Ureter (tissue), 1 donor: ENCODE results near the gene FCGBP. TPM values are rescaled to one million over a fixed set of nuclear protein-coding genes. Genes with fewer than 3 reads are reported as not detected.
"Not testable (repeated sequence)": the region's sequence is repeated elsewhere in the genome, so short reads cannot be mapped to it uniquely, and the experiment has no call there.

ENCODE experiments used
- DNase-seq: peaks from one replicate; pipeline ENCODE4 v3.0.0-alpha.2; 2020; ENCODE audit warnings: low spot score
- total RNA-seq: library from RNA; stranded (reverse); gene quantifications from one replicate; pipeline ENCODE4 v1.2.4, GENCODE V29; 2023
- donor health status: DM: yes; HTN: yes; CAD: no.

Gene FCGBP
- total RNA-seq, 1 donor from 2014 or later = 37.0 TPM

- DNase-seq = no peak
Measured at GRCh38 chr19:39917561-39918182, 16.8 kb downstream of the FCGBP start.

GRCh38 chr19:39916851-39917396 lies 17.5 kb downstream of the FCGBP start:
- no peak for DNase-seq

- no peak for DNase-seq
Measured at GRCh38 chr19:39916236-39916635, 18.2 kb downstream of the FCGBP start.

DNA sequence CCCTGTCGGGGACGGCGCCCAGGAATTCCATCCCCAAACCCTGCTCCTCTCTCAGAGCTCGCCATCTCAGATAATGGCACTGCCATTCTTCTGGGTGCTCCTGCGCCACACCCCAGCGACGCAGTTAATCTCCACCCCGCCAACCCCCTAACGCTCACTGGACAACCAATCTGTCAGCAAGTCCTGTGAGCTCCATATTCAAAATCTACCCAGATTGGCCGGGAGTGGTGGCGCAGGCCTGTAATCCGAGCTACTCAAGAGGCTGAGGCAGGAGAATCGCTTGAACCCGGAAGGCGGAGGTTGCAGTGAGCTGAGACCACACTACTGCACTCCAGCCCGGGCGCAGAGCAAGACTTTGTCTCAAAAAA lies 18.6 kb downstream of the FCGBP start:
- no peak for DNase-seq

DNA sequence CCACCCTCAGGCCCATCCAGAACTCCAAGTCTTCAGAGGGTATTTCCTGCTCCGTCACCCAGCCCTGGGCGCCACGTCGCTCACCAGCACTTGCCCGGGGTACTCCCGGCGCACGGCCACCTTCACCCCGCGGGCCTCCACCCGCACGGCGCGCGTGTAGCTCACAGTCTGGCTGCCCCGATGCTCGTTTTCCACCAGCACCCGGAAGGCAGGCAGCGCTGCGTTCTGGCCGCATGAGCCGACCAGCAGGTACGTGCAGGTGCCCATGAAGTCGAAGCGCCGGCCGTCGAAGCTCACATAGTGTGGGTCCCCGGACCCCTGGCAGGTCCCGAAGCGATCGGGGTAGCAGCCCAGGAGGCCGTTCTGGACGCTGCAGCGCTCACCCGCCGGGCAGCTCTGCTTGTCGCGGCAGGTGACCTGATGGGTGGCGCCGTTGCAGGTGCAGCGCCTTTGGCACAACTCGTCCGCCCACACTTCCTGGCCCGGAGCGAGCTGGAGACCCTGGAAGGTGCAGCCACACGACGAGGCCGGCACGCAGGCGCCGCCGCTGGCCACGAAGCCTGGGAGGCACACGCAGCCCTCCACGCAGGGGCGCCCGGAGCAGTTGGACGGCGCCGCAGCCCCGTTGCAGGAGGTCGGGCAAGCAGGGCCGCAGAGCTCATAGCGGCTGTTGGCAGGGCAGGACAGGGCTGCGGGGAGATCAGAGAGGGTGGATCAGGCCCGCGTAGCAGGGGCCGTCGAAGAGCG lies 19.2 kb downstream of the FCGBP start:
- DNase-seq = no peak

DNA sequence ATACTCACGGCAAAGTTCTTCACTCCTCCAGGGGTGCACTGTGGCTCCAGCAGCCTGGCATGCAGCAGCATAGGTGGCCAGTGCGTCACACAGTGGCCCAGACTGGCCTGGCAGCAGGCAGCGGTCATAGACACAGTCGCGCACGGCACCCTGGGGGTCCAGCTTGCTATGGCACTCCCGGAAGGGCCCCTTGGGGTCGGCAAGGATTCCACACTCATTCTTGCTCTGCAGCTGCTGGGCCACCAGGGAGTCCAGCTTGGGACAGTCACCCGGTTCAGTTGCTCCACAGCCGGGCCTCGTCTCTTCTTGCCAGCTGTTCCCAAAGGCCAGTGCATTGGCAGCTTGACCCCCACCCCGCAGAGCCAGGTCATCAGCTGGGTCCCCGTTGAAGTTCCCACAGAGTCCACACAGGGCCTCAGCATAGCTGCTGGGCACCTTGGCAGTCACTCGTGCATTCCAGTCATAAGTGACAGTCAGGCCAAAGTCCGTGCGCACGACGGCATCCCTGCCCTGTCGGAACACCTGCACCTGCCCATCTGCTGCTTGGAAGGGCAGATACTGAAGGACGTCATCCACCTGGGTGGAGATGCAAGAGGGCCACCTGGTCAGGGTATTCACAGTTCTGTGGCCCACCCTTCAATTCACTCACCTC lies 20.6 kb downstream of the FCGBP start:
- DNase-seq = no peak

DNA sequence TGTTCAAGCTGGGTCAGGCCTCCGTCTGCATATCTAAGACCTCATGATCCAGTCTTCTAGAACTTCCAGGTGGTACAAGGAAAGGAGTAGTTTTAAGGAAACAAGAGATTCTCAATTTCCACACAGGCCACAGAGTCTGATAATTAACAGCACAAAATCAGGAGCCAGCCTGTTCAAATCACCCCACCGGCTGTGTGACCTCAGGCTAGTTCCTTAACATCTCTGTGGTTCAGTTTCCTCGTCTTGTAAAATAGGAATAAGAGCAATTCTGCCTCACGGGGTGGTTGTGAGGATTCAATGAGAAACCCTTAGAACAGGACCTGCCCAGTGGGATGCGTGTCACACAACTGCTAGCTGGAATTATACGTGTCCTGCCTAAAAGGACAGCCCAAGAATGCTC lies 25.6 kb downstream of the FCGBP start:
- no peak for DNase-seq

- DNase-seq = no peak
Measured at GRCh38 chr19:39906820-39907611, 27.4 kb downstream of the FCGBP start.

DNA sequence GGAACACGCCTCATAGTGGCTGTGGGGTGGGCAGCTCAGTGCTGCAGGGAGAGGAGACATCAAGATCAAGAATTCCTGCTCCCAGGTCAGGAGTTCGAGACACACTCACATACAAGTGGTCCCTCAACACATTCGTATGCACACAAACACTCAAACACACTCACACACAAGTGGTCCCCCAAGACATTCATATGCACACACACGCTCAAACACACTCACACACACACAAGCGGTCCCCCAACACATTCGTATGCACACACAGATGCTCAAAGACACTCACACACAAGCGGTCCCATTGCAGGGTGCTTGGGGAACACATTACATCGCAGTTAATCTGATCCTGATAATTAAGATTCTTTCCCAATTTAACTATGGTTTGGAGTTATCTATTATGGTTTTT lies 28.2 kb downstream of the FCGBP start:
- DNase-seq = no peak

- not testable (repeated sequence) for DNase-seq
Measured at GRCh38 chr19:39903486-39904091, 30.8 kb downstream of the FCGBP start.

GRCh38 chr19:39902326-39902725 lies 32.1 kb downstream of the FCGBP start:
- DNase-seq = not testable (repeated sequence)

GRCh38 chr19:39901681-39902080 lies 32.8 kb downstream of the FCGBP start:
- DNase-seq = not testable (repeated sequence)

- not testable (repeated sequence) for DNase-seq
Measured at GRCh38 chr19:39898858-39899257, 35.6 kb downstream of the FCGBP start.

DNA sequence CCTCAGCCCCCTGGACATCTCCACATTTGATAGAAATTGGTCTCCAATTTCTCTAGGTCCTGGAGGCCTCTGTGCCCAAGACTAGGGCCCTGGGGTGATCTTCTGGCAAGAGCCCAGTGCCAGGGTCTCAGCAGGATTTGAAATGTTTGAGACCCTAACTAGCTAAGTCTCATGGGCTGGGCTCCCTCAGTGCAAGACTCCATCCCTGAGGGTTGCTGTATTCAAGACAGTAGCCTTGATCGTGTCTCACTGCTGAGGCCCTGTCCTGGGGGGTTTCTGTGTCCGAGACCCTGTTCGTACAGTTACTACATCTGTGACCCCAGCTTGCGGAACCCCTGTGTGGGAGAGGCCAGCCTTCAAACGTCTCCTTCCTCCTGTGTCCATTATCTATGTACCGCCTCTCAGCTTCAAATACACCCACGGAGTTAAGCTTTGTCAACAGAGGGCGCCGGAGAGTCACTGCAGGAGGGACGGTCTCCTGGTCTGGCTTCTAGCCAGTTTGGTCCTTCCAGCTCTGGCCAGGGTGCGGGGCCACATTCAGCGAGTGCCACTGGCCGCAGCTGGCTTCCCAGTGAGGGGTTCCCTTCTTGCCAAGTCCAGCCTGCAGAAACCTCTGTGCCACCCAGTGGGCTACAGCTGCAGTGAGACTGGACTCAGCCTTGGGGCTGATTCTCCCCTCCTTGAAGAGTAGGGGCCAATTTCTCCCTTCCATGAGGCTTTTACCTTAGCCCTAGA lies 36.8 kb downstream of the FCGBP start:
- not testable (repeated sequence) for DNase-seq

GRCh38 chr19:39895096-39895495 lies 39.3 kb downstream of the FCGBP start:
- not testable (repeated sequence) for DNase-seq

- DNase-seq = not testable (repeated sequence)
Measured at GRCh38 chr19:39894236-39894606, 40.2 kb downstream of the FCGBP start.

DNA sequence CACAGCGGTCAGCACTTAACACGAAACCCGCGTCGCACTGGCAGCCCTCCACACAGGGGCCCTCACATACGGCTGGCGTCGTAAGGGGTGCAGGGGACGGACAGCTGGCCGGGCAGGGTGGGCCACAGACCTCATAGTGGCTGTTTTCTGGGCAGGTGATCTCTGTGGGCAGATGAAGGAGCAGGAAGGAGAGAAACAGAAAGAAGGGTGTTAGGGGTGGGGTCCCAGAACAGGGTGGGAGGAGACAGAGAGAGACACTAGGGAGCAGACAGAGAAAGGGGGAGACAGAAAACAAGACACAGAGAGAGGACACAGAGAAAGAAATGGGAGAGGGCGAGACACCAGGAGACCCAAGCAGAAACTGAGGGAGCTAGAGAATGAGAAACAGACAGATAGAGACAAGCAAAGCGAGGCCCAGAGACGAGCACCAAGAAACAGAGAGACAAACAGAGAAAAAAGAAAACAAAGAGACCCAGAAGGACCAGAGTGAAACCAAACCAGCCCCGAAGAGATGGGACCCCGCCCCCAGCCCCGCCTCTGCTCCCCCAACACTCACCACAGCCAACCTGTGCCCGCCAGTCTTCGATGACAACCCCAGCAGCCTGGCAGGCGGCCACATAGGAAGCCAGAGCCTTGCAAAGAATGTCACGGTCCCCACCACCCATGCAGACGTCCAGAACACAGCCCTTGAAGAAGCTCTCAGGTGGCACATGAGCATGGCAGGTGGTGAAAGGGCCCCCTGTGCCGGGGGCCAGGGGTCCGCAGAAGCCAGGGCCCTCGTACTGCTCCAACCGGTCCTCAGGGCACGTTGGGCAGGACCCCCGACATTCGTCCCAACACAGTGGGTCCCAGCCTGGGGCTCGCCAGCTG lies 40.8 kb downstream of the FCGBP start:
- not testable (repeated sequence) for DNase-seq

- not testable (repeated sequence) for DNase-seq
Measured at GRCh38 chr19:39892506-39892902, 41.9 kb downstream of the FCGBP start.

DNA sequence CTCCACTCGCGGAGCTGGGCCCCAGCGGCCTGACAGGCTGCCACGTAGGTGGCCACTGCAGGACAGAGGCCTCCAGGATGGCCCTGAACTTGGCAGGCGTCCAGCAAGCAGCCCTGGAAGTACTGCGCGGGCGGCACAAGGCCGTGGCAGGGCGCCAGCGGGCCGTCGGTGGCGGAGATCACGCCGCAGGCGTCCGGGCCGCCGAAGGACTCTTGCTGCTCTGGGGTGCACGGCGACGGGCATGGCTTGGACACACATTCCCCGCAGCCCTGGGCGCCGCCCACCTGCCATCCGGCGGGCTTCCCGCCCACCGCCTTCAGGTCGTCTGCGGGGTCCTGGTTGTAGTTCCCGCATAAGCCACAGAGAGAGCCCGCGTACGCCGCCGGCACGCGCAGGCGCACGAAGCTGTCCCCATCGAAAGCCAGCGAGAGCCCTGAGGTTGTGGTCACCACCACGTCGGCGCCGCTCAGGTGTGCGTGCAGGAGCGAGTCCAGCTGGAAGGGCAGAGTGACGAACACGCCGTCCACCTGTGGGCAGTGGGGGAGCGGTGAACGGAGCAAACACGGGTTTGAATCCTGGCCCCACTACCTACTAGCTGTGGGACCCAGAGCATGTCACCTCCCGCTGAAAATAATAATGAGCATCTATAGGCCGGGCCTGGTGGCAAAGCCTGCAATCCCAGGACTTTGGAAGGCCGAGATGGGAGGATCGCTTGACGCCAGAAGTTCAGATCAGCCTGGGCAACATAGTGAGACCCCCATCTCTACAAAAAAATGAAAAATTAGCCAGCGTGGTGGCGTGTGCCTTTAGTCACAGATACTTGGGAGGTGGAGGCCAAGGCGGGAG lies 42.6 kb downstream of the FCGBP start:
- DNase-seq = not testable (repeated sequence)
